GM12865 (cell line): ENCODE data around the gene SNAPIN.
"Not testable (repeated sequence)": the region's sequence is repeated elsewhere in the genome, so short reads cannot be mapped to it uniquely, and the experiment has no call there.

Source experiments
- DNase-seq: peaks from one replicate; pipeline ENCODE4 v3.0.0; 2010; ENCODE audit warnings: low read depth
- H3K4me3 ChIP-seq: 2 replicates; pipeline ENCODE4 v1.5.1; 2011; ENCODE audit warnings: mild to moderate bottlenecking, low read depth, low read length, control low read depth
- TF ChIP-seq, protein P1 (sequence below): IDR thresholded peaks from 2 replicates; pipeline ENCODE4 v1.5.1; 2011; ENCODE audit warnings: low read length, control low read depth, low read depth, inconsistent platforms; ENCODE audit not compliant: insufficient read depth; ENCODE audit errors: missing control alignments

SNAPIN gene

DNA sequence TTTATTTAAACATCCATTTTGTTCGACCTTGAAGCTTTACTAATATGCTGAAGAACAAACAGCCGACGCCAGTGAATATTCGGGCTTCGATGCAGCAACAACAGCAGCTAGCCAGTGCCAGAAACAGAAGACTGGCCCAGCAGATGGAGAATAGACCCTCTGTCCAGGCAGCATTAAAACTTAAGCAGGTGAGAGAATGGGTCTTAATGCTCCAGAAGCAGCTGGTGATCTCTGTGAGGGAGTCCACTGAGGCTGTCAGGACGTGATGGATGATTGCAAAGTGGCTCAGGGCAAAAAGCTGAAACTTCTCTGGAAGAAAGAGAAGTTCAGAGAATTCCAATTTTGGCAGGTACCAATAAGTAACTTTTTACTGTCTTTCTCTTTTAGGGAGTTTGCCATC, 20.2 kb upstream of the SNAPIN start:
- no peak overlapping the region for H3K4me3 ChIP-seq
- no peak for DNase-seq
- TF ChIP-seq, protein P1, sequence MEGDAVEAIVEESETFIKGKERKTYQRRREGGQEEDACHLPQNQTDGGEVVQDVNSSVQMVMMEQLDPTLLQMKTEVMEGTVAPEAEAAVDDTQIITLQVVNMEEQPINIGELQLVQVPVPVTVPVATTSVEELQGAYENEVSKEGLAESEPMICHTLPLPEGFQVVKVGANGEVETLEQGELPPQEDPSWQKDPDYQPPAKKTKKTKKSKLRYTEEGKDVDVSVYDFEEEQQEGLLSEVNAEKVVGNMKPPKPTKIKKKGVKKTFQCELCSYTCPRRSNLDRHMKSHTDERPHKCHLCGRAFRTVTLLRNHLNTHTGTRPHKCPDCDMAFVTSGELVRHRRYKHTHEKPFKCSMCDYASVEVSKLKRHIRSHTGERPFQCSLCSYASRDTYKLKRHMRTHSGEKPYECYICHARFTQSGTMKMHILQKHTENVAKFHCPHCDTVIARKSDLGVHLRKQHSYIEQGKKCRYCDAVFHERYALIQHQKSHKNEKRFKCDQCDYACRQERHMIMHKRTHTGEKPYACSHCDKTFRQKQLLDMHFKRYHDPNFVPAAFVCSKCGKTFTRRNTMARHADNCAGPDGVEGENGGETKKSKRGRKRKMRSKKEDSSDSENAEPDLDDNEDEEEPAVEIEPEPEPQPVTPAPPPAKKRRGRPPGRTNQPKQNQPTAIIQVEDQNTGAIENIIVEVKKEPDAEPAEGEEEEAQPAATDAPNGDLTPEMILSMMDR = no peak

DNA sequence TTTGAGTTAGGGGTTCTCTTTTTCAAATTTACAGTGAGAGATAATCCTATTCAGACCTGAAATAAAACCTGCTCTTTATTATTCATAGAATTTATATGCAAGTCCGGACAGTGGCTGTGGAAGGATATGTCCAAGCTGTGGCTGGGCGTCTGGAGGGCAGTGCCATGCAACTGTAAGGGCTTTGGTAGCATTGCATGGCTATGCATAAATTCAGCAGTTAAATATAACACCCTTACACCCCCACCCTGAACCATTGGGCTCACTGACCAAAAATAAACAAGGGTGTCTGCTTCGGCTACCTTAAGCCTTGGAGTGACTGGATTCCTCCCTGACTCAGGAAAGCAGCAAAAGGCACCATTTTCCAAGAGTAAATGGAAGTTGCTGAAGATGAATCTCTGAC, 19.2 kb upstream of the SNAPIN start:
- H3K4me3 ChIP-seq = no peak overlapping the region
- TF ChIP-seq, protein P1 = no peak
- DNase-seq = no peak

DNA sequence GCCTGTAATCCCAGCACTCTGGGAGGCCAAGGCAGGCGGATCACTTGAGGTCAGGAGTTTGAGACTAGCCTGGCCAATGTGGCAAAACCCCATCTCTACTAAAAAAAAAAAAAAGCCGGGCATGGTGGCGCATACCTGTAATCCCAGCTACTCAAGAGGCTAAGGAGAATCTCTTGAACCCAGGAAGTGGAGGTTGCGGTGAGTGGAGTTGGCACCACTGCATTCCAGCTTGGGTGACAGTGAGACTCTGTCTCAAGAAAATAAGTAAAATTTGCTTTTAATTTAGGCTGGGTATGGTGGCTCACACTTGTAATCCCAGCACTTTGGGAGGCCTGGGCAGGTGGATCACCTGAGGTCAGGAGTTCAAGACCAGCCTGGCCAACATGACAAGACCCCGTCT, 18.3 kb upstream of the SNAPIN start:
- not testable (repeated sequence) for DNase-seq, H3K4me3 ChIP-seq

DNA sequence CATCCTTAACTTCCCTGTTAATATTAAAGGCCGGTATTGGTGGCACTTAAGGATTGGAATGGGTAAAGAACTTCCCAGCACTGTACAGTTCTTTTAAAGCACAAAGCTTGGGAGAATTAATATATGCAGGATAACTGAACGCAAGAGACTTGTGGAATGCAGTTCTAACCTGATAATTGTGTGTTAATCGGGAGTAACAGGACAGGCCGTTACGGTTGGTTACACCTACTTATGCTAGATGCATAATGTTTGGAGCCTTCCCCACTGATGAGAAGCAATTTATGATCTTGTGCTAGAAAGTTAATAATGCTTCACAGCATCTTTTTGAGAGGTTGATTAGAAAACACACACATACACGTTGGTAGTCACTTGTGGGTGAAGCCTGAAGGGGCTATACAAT, 17.6 kb upstream of the SNAPIN start:
- no peak for DNase-seq
- H3K4me3 ChIP-seq = no peak overlapping the region
- TF ChIP-seq, protein P1 = no peak

DNA sequence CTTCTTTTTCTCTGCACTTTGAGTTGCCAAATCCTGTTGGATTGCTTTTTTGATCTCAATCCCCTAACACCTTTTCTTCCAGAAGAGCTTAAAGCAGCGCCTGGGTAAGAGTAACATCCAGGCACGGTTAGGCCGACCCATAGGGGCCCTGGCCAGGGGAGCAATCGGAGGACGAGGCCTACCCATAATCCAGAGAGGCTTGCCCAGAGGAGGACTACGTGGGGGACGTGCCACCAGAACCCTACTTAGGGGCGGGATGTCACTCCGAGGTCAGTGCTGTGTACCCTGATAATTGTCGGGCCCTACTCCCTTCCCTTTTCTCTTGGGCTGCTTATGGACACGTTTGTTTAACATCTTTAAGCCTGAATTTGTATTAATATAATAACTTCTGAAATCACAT, 16.3 kb upstream of the SNAPIN start:
- no peak for DNase-seq
- TF ChIP-seq, protein P1 = no peak
- no peak overlapping the region for H3K4me3 ChIP-seq

DNA sequence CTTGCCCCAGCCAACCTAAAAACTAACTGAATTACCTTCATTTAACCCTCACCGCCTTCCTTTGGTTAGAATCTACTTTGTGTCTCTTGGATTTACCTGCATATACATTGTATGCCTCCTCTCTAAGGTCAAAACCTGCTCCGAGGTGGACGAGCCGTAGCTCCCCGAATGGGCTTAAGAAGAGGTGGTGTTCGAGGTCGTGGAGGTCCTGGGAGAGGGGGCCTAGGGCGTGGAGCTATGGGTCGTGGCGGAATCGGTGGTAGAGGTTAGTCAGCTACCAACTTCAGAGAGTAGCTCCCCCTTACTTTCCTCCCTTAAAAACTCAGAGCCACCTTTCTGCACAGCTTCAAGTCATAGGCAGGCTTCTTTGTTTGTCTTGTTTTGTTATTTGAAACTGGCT, 15.4 kb upstream of the SNAPIN start:
- DNase-seq = no peak
- H3K4me3 ChIP-seq = no peak overlapping the region
- TF ChIP-seq, protein P1 = no peak

DNA sequence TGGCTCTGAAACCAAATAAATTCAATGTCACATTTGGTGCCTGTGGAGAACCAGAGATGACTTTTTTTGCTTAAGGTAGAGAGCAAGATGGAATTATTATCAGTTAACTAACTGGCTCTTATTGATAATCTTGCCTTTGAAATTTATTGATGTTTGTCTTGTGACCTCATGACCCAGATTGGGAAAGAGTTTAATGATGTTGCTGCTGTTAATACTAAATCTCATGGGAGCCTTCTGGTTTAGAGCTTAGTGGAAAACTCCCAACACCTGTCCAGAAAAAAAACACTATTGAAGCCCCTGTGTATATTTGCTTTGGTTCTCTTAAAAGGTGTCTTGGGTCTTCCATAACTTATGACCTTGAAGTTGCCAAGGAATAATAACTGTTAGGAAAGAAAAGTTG, 14.7 kb upstream of the SNAPIN start:
- DNase-seq = no peak
- TF ChIP-seq, protein P1 = no peak

DNA sequence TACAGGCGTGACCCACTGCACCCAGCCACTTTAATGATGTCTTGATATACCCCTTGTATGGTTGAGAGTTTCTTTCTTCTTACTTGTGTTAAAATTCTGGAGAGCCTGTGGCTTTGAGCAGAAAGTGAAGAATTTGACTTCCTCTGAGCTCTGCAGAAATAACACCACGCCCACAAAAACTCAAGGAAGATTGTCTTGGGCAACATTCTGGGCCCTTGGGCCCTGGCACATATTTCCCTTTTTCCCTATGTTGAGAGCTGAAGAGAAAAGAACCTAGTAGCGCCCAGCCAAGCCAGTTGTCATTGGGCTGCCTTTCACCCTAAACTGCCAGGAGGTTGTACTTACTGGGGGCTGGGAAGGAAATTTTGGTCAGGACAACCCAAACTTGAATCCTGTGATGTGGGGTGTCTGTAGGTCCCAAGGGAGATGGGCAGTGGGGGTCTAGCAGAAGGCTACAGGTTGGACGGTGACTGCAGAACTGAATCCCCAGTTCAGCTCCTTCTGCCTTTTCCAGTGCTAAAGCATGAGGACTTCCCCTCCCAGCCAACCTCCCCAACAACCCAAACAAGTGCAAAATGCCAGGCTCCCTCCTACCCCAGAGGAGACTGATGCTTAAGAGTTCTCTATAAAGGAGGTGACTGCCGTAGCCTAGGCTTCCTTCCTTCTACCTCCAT, 11.7 kb upstream of the SNAPIN start:
- no peak overlapping the region for H3K4me3 ChIP-seq
- no peak for DNase-seq
- TF ChIP-seq, protein P1 = no peak

More for the DNA sequence above, 14.7 kb upstream of the SNAPIN start:
- no peak overlapping the region for H3K4me3 ChIP-seq
